Liver (tissue), 9 donors: ENCODE results near the gene ADIRF. TPM values are rescaled to one million over a fixed set of nuclear protein-coding genes. Genes with fewer than 3 reads are reported as not detected.

ENCODE experiments used
- DNase-seq: peaks from one replicate; pipeline ENCODE4 v3.0.0-alpha.2; 2017; ENCODE audit warnings: low spot score
- H3K27ac ChIP-seq, 2 donors: one replicate each; pipeline ENCODE4 v1.7.0; 2013; ENCODE audit warnings: inconsistent platforms in 2 of 2, low read length in 2 of 2, control low read depth in 1 of 2, low read depth in 1 of 2, mild to moderate bottlenecking in 1 of 2
- H3K27me3 ChIP-seq, 4 donors: one replicate each; pipeline versions ENCODE4 v1.6.1 to v1.7.0; 2013; ENCODE audit warnings: low read length in 3 of 4, inconsistent platforms in 1 of 4, mild to moderate bottlenecking in 1 of 4, moderate library complexity in 1 of 4; ENCODE audit not compliant: control insufficient read depth in 4 of 4, insufficient read depth in 4 of 4
- H3K36me3 ChIP-seq, 4 donors: one replicate each; pipeline versions ENCODE4 v1.6.1 to v1.7.0; 2013; ENCODE audit warnings: low read length in 3 of 4, mild to moderate bottlenecking in 3 of 4, low read depth in 1 of 4, moderate library complexity in 1 of 4; ENCODE audit not compliant: control insufficient read depth in 4 of 4, insufficient read depth in 3 of 4
- H3K4me1 ChIP-seq, 4 donors: one replicate each; pipeline versions ENCODE4 v1.6.1 to v1.7.0; 2013; ENCODE audit warnings: low read length in 3 of 4, mild to moderate bottlenecking in 3 of 4, moderate library complexity in 1 of 4; ENCODE audit not compliant: control insufficient read depth in 4 of 4, insufficient read depth in 4 of 4
- H3K4me3 ChIP-seq, 3 donors: one replicate each; pipeline versions ENCODE4 v1.6.1 to v1.7.0; 2013; ENCODE audit warnings: low read length in 3 of 3, control low read depth in 1 of 3, low read depth in 1 of 3, mild to moderate bottlenecking in 1 of 3
- H3K9ac ChIP-seq, 2 donors: one replicate each; pipeline ENCODE4 v1.7.0; 2013; ENCODE audit warnings: low read length in 2 of 2, mild to moderate bottlenecking in 2 of 2, moderate library complexity in 2 of 2, control low read depth in 1 of 2, low read depth in 1 of 2
- H3K9me3 ChIP-seq, 4 donors: one replicate each; pipeline versions ENCODE4 v1.6.1 to v1.7.0; 2013; ENCODE audit warnings: low read length in 3 of 4; ENCODE audit not compliant: control insufficient read depth in 4 of 4
- EGR1 ChIP-seq, 2 donors: IDR thresholded peaks; 2 replicates each; pipeline ENCODE4 v1.6.1; 2016 to 2018; ENCODE audit warnings: antibody characterized with exemption in 2 of 2, low read depth in 2 of 2
- FOXA1 ChIP-seq: IDR thresholded peaks from 2 replicates; pipeline ENCODE4 v1.6.1; 2016; ENCODE audit warnings: antibody characterized with exemption
- FOXA2 ChIP-seq: IDR thresholded peaks from 2 replicates; pipeline ENCODE4 v1.6.1; 2016; ENCODE audit warnings: antibody characterized with exemption
- HNF4A ChIP-seq, 2 donors: conservative IDR thresholded peaks; 2 replicates each; pipeline ENCODE4 v1.6.1; 2016; ENCODE audit warnings: antibody characterized with exemption in 2 of 2, mild to moderate bottlenecking in 2 of 2
- JUND ChIP-seq, 2 donors: IDR thresholded peaks; 2 replicates each; pipeline ENCODE4 v1.6.1; 2016; ENCODE audit warnings: antibody characterized with exemption in 2 of 2
- NR2F2 ChIP-seq: IDR thresholded peaks from 2 replicates; pipeline ENCODE4 v1.6.1; 2016; ENCODE audit warnings: antibody characterized with exemption
- SP1 ChIP-seq: IDR thresholded peaks from 2 replicates; pipeline ENCODE4 v1.6.1; 2018; ENCODE audit warnings: antibody characterized with exemption, mild to moderate bottlenecking
- YY1 ChIP-seq: IDR thresholded peaks from 2 replicates; pipeline ENCODE4 v1.6.1; 2016; ENCODE audit warnings: antibody characterized with exemption, mild to moderate bottlenecking
- WGBS: extraction: QIAGEN DNeasy Blood & Tissue Kit; methylation state at CpG from one replicate; pipeline ENCODE4 v1.1.7; 2013; 5-methylcytosine and 5-hydroxymethylcytosine counted together
- polyA plus RNA-seq, 2 donors: library from polyadenylated mRNA; stranded (reverse) in 1 of 2; unstranded in 1 of 2; fragments of 200-250 nt in 1 of 2; fragments of >200 nt in 1 of 2; fragmentation: Nextera tagmentation in 1 of 2; extraction: Ambion mirVana in 1 of 2; gene quantifications; one replicate each; pipeline versions ENCODE4 v1.2.1 to v1.2.3, GENCODE V29; 2013 to 2015
- total RNA-seq, 2 donors: library from RNA; depleted of rRNA; stranded (reverse); fragments of >200 nt; gene quantifications; one replicate each; pipeline ENCODE4 v1.2.3, GENCODE V29; 2014
- TF ChIP-seq, protein P1 (sequence below): fragments of 150-350 bp; IDR thresholded peaks from 2 replicates; pipeline ENCODE4 v1.5.1; 2017; ENCODE audit warnings: improper control_type of control experiment, low read depth, low read length; ENCODE audit not compliant: missing input control
- TF ChIP-seq, protein P2 (sequence below): IDR thresholded peaks from 2 replicates; pipeline ENCODE4 v1.6.1; 2016; ENCODE audit warnings: antibody characterized with exemption, mild to moderate bottlenecking
- donor health status: healthy.
- donor health status: healthy.
- donor health status: healthy.
- donor health status: healthy.
- donor health status: healthy.

The ADIRF gene
- total and polyA plus RNA-seq, 4 donors: 0.61 to 96.3 (median 35.8) TPM

DNA sequence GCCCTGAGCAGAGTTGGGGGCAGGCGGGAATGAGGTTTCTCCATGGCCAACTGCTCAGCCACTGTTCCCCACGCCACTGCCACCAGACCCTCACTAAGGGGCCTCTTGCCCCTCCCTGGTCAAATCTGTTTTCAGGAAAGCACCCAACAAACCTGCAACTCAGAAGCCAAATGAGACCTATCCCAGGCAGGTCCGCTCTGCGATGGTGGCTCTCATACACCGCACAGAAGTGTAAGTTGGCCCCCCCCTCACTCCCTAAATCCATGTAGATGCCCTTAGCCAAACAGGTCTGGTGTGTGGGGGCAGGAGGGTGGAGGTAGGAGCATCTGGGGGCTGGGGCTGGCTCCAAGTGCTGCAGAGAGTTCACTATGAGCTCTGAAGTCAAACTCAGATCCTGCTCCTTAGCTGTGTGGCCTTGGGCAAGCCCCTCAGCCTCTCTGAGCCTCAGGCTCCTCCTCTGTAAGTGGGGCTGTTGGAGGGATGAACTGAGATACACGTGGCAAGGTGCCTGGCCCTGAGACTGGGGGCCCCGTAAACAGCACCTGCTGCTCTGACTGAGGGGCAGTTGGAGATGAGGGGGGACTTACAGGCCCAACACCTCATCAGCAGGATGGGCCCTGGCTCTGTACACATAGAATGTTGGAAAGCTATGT lies 12.0 kb upstream of the ADIRF start (continued):
- TF ChIP-seq, protein P1, sequence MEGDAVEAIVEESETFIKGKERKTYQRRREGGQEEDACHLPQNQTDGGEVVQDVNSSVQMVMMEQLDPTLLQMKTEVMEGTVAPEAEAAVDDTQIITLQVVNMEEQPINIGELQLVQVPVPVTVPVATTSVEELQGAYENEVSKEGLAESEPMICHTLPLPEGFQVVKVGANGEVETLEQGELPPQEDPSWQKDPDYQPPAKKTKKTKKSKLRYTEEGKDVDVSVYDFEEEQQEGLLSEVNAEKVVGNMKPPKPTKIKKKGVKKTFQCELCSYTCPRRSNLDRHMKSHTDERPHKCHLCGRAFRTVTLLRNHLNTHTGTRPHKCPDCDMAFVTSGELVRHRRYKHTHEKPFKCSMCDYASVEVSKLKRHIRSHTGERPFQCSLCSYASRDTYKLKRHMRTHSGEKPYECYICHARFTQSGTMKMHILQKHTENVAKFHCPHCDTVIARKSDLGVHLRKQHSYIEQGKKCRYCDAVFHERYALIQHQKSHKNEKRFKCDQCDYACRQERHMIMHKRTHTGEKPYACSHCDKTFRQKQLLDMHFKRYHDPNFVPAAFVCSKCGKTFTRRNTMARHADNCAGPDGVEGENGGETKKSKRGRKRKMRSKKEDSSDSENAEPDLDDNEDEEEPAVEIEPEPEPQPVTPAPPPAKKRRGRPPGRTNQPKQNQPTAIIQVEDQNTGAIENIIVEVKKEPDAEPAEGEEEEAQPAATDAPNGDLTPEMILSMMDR: no peak
- TF ChIP-seq YY1 (no peak), NR2F2 (no peak)

DNA sequence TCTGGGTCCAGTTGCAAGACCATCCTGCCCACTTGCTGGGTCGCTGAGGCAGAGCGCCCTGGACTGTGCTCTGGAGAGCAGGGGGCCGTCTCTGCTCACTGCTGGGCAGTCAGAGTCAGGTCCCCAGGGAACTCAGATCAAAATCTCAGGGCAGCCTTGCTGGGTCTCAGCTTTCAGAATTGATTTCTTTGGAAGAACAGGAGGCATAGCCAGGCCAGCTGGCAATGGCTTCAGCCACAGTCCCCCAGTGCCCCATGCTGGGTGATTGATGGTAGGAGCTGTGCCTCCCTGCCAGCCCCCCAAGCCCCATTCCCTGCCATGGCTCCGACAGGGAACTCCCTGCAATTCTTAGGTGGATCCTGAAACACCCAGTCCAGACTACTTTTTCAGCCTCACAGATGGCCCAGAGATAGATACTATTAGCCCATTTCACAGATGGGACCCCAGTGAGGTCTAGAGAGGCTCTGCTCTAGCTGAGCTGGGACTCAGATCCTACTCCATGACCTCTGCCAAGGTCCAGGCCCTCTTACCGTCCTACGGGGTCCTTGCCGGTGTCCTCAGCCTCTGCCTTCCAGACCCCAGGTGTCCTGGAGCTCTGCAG lies 11.3 kb upstream of the ADIRF start:
- peak overlapping the region in 1 of 2 donors; percentile 14 for H3K9ac ChIP-seq
- peak overlapping the region in 1 of 3 donors; percentile 17 for H3K4me3 ChIP-seq
- H3K27ac ChIP-seq: peak overlapping the region; percentile 21 to 65
- H3K4me1 ChIP-seq: peaks cover 2 to 28% (median 15%) of the 10 kb centered on the region in 4 donors
- no peaks in the 10 kb centered on the region for H3K27me3 ChIP-seq
- TF ChIP-seq FOXA2 (no peak), SP1 (no peak), YY1 (no peak), EGR1 (IDR thresholded peaks at IDR 0.05; ENCODE audit: low read depth in 2 of 2) (no peak), FOXA1 (no peak)
- H3K9me3 ChIP-seq: no peaks in the 10 kb centered on the region
- WGBS: 85% methylated on average over 7 of the region's 7 CpGs
- no peak for DNase-seq
- H3K36me3 ChIP-seq: no peaks in the 10 kb centered on the region

DNA sequence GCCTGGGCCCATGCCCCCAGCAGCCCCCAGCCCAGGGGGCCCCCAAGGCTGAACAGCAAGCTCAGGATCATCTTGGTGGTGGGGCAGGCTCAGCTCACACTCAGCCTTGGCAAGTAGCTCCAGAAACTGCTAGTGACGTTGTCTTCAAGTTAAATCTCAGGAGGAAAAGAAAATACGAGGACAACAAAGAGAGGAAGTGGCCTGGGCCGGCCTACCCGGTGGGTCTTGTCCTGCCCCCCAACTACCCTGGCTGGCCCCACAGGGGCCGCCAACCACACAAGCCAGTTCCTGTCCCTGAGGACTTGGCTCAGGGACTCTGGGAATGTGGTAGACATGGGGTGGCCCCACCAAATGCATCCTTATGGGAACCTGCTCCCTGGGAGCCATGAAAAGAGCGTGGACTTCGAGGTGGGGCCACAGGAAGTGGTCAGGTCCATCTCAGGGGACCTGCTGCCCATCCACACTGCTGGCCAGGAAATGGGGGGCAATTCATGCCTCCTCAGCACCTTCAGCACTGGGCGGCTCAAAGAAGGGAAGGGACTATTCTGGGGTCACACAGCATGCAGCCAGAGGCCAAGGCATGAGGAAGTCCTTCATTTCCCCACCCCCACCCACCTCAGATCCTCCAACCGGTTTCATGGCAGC lies 10.7 kb upstream of the ADIRF start, which contains the start of gene MMRN2:
MMRN2 (minus strand) TSS at position 145 of the 645 bp plus-strand sequence; CDS start at position 71, 74 bp downstream.
- H3K27ac ChIP-seq: peak within 1 kb of the TSS; percentile 21 to 65
- H3K9ac ChIP-seq: peak within 1 kb of the TSS in 1 of 2 donors; percentile 14
- peaks cover 2 to 28% (median 15%) of the 10 kb centered on the region in 4 donors for H3K4me1 ChIP-seq
- H3K27me3 ChIP-seq: no peaks in the 10 kb centered on the region
- no peaks in the 10 kb centered on the region for H3K36me3 ChIP-seq
- DNase-seq: no peak
- no peak for TF ChIP-seq JUND (IDR thresholded peaks at IDR 0.05)
- TF ChIP-seq NR2F2: peak; percentile 54
- TF ChIP-seq, protein P2, sequence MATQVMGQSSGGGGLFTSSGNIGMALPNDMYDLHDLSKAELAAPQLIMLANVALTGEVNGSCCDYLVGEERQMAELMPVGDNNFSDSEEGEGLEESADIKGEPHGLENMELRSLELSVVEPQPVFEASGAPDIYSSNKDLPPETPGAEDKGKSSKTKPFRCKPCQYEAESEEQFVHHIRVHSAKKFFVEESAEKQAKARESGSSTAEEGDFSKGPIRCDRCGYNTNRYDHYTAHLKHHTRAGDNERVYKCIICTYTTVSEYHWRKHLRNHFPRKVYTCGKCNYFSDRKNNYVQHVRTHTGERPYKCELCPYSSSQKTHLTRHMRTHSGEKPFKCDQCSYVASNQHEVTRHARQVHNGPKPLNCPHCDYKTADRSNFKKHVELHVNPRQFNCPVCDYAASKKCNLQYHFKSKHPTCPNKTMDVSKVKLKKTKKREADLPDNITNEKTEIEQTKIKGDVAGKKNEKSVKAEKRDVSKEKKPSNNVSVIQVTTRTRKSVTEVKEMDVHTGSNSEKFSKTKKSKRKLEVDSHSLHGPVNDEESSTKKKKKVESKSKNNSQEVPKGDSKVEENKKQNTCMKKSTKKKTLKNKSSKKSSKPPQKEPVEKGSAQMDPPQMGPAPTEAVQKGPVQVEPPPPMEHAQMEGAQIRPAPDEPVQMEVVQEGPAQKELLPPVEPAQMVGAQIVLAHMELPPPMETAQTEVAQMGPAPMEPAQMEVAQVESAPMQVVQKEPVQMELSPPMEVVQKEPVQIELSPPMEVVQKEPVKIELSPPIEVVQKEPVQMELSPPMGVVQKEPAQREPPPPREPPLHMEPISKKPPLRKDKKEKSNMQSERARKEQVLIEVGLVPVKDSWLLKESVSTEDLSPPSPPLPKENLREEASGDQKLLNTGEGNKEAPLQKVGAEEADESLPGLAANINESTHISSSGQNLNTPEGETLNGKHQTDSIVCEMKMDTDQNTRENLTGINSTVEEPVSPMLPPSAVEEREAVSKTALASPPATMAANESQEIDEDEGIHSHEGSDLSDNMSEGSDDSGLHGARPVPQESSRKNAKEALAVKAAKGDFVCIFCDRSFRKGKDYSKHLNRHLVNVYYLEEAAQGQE: no peak
- no peak for TF ChIP-seq FOXA1
- no peak for TF ChIP-seq HNF4A (conservative IDR thresholded peaks at IDR 0.05)
- H3K9me3 ChIP-seq: no peaks in the 10 kb centered on the region
- H3K4me3 ChIP-seq: peak within 1 kb of the TSS in 1 of 3 donors; percentile 17
- 77% methylated on average over 9 of the region's 9 CpGs for WGBS
